Measurements from ENCODE around the gene MYMK.

- no peak for TF ChIP-seq REST (IDR thresholded peaks at IDR 0.05; ENCODE audit: unreplicated experiment)
- no peak for TF ChIP-seq CTCF (conservative IDR thresholded peaks at IDR 0.05; ENCODE audit: low read depth in 2 of 2)
- TF ChIP-seq POLR2AphosphoS5 (IDR thresholded peaks at IDR 0.05; ENCODE audit: low read depth): no peak
- TF ChIP-seq EZH2 (IDR thresholded peaks at IDR 0.05; ENCODE audit: low read depth, unreplicated experiment): no peak
- TF ChIP-seq EZH2phosphoT487 (IDR thresholded peaks at IDR 0.05; ENCODE audit: unreplicated experiment): no peak
- TF ChIP-seq ETS1 (IDR thresholded peaks at IDR 0.05): no peak
- no peak for TF ChIP-seq ZNF462 (CRISPR knock-in tag; IDR thresholded peaks at IDR 0.05)
These were observed 15.4 kb upstream of the MYMK start for GRCh38 chr9:133539991-133540697.

All from GM23338 (cell line).